Natural killer cell treated with Interleukin-12 subunit alpha and Interleukin-12 subunit beta and Interleukin-15 and Interleukin-18, amount 100 ng/mL, for 72 hours (primary cell): ENCODE data around the gene KPNA6. TPM values are rescaled to one million over a fixed set of nuclear protein-coding genes. Genes with fewer than 3 reads are reported as not detected.
"Not testable (repeated sequence)": the region's sequence is repeated elsewhere in the genome, so short reads cannot be mapped to it uniquely, and the experiment has no call there.

Source experiments
- ATAC-seq, 2 donors: fragments of 150-1000 bp; cut with Tn5 transposase in 1 of 2; sonication (Bioruptor Pico), chemical (Tn5 transposase) in 1 of 2; 2 replicates each; pipeline ENCODE4 v1.10.0; 2021
- DNase-seq: peaks from one replicate; pipeline ENCODE4 v3.0.0; 2022; ENCODE audit warnings: low spot score
- H3K27ac Mint-ChIP-seq, 2 donors: 1 replicate in 1 of 2; 2 replicates in 1 of 2; pipeline ENCODE4 v1.8.0; 2022; ENCODE audit warnings: mixed read lengths in 2 of 2, mild to moderate bottlenecking in 1 of 2, moderate library complexity in 1 of 2
- H3K27me3 Mint-ChIP-seq, 2 donors: 1 replicate in 1 of 2; 2 replicates in 1 of 2; pipeline ENCODE4 v1.8.0; 2022; ENCODE audit warnings: mixed read lengths in 2 of 2
- H3K36me3 Mint-ChIP-seq: one replicate; pipeline ENCODE4 v1.8.0; 2022; ENCODE audit warnings: mixed read lengths
- H3K4me1 Mint-ChIP-seq, 2 donors: 1 replicate in 1 of 2; 2 replicates in 1 of 2; pipeline ENCODE4 v1.8.0; 2022; ENCODE audit warnings: low read depth in 2 of 2, mixed read lengths in 2 of 2, mild to moderate bottlenecking in 1 of 2
- H3K4me3 Mint-ChIP-seq: one replicate; pipeline ENCODE4 v1.8.0; 2022; ENCODE audit warnings: mixed read lengths
- H3K9me3 Mint-ChIP-seq: 2 replicates; pipeline ENCODE4 v1.8.0; 2022; ENCODE audit warnings: mixed read lengths
- total RNA-seq, 2 donors: library from RNA; stranded (reverse); gene quantifications; one replicate each; pipeline ENCODE4 v1.2.3, GENCODE V29; 2022

Gene KPNA6
- total RNA-seq, result 10 to 100 TPM; 80.9 to 88.9 TPM

DNA sequence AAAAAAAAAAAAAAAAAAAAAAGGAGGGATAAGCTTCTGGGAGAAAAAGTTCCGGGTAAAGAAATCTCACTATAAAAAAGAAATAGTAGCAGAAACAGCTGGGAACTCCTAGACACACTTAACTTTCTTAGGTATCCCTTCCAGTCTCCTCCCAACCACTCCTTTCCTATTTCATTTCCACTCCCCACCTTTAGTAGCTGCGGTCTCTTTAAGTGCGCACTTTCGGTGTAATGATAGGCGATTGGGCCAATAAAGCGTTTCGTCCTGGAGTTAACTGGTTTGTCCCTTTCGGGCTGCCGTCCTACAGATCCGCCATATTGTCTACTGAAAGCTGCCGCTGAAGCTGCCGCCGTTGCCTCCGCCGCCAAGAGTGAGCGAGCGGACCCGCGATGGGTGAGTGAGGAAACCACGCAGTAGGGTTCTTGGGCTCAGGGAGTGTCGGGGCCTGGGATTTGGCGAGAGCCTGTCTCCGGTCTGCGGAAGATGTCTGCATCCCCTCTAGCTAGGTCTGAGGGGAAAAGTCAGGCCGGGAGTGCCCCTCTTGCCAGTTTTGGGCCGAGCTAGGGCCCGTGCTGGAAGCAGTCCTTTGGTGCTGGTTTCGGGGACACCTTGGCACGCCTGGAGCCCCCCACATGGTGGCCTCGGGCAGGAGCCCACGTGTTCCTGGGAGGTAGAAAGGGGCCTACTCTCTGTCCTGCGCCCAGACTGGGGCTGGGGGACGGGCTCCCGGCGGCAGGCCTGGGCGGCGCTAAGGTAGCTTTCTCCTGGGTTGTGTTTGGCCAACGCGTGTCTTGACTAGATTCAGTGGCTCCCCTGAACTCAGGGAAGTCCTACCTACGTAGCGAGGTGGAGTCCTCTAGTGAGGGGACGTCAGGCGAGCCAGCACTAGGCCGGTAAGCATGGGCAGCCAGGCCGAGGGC lies at the start of gene KPNA6:
Gene KPNA6 (plus strand): TSS at position 315 of the 920 bp plus-strand sequence. CDS start 75 bp downstream, at position 390.
- no peaks in the 10 kb centered on the region for H3K36me3 Mint-ChIP-seq
- DNase-seq, result peak; percentile 89
- H3K9me3 Mint-ChIP-seq, result no peaks in the 10 kb centered on the region
- H3K27ac Mint-ChIP-seq, result peak within 1 kb of the TSS; percentile 87 to 96
- no peaks in the 10 kb centered on the region for H3K27me3 Mint-ChIP-seq
- H3K4me1 Mint-ChIP-seq, result peaks cover 32 to 35% of the 10 kb centered on the region in 2 donors
- ATAC-seq, result peak; percentile 91 to 93
- peak within 1 kb of the TSS; percentile 98 for H3K4me3 Mint-ChIP-seq

DNA sequence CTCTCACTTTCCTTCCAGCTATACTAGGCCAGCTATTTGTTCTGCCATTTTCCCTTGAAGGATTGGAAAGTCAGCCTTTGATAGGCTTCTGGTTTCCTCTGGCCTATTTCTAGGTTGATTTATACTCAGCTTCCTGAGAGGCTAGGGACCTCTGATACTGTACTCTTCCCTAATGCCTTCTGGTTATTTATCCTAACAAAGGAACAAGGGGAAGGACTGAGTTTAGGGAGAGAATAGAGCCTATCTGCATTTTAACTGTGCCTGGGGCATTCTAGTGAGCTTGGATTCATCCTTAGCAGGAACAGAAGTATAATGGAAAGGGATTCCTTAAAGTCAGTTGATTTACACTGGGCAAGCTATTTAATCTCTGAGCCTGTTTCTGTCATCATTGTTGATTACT lies 46.9 kb upstream of the KPNA6 start:
- ATAC-seq (no peak), DNase-seq (no peak)
- Mint-ChIP-seq H3K27me3 (no peaks in the 10 kb centered on the region), H3K9me3 (no peaks in the 10 kb centered on the region), H3K4me1 (peaks cover 0 to 7% of the 10 kb centered on the region in 2 donors), H3K27ac (no peak overlapping the region), H3K36me3 (peaks cover 4% of the 10 kb centered on the region), H3K4me3 (no peak overlapping the region)

GRCh38 chr1:32062867-32063230 lies 45.0 kb upstream of the KPNA6 start:
- no peak for DNase-seq
- H3K4me1 Mint-ChIP-seq, result peaks cover 6 to 11% of the 10 kb centered on the region in 2 donors
- H3K27ac Mint-ChIP-seq, result peak overlapping the region in 1 of 2 donors; percentile 51
- no peaks in the 10 kb centered on the region for H3K9me3 Mint-ChIP-seq
- H3K4me3 Mint-ChIP-seq, result no peak overlapping the region
- peaks cover 4% of the 10 kb centered on the region for H3K36me3 Mint-ChIP-seq
- H3K27me3 Mint-ChIP-seq, result no peaks in the 10 kb centered on the region
- ATAC-seq, result no peak

DNA sequence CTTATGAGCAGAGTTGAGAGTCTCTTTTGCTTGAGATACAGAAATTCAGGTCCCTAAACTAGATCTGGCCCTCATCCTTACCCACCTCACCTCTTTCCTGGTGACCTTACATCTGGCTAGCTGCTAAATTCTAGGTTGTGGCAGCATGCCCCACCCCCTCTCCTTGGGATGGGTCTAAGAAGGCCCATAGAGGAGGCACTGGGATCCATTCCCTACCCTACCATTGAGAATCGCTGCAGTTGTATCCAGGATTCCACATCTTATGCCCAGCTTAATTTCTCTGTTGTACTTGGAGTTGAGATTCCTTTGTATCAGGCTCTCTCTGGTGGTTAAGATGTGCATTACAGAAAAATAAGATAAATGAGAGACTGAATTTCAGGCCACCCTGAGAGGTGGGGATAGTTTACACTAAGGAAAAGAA lies 44.6 kb upstream of the KPNA6 start:
- Mint-ChIP-seq H3K9me3 (no peaks in the 10 kb centered on the region), H3K36me3 (peaks cover 4% of the 10 kb centered on the region), H3K4me1 (peaks cover 6 to 11% of the 10 kb centered on the region in 2 donors), H3K4me3 (no peak overlapping the region), H3K27me3 (no peaks in the 10 kb centered on the region), H3K27ac (peak overlapping the region in 1 of 2 donors; percentile 51)
- DNase-seq, result no peak
- no peak for ATAC-seq

DNA sequence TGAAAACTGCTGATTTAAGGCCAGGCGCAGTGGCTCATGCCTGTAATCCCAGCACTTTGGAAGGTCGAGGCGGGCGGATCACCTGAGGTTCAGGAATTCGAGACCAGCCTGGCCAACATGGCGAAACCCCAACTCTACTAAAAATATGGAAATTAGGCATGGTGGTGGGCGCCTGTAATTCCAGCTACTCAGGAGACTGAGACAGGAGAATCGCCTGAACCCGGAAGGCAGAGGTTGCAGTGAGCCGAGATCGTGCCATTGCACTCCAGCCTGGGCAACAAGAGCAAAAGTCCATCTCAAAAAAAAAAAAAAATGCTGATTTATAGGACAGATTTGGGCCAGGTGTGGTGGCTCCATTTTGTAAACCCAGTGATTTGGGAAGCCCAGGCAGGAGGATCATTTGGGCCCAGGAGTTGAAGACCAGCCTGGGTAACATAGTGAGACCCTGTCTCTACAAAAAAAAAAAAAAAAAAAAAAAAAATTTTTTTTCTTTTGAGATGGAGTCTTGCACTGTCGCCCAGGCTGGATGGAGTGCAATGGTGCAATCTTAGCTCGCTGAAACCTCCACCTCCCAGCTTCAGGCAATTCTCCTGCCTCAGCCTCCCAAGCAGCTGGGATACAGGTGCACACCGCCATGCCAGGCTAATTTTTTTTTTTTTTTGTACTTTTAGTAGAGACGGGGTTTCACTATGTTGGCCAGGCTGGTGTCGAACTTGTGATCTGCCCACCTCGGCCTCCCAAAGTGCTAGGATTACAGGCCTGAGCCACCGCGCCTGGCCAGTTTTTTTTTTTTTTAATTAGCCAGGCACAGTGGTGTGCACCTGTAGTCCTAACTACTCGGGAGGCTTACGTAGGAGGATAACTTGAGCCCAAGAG lies 42.0 kb upstream of the KPNA6 start:
- Mint-ChIP-seq H3K4me1 (peaks cover 6 to 12% of the 10 kb centered on the region in 2 donors), H3K27ac (peak overlapping the region in 1 of 2 donors; percentile 33), H3K4me3 (peak overlapping the region; percentile 20)
- ATAC-seq, DNase-seq, H3K9me3 Mint-ChIP-seq, H3K27me3 Mint-ChIP-seq, H3K36me3 Mint-ChIP-seq: not testable (repeated sequence)

DNA sequence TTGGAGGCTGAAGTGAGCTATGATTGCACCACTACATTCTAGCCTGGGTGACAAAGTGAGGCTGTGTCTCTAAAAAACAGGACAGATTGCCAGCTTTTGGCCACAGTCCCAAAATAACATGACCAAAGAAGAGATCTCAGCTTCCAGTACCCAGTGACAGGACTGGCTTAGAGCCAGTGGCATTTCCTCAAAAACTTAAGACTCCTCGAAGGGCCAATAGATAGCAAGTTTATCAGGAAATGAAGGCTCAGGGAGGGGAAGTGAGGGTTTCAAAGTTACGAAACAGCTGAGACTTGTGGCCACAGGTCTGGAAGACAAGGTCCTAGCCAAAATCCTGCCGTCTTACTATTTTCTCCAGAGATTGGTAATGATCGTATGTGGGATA lies 41.4 kb upstream of the KPNA6 start:
- Mint-ChIP-seq H3K36me3 (no peaks in the 10 kb centered on the region), H3K4me1 (peaks cover 6 to 12% of the 10 kb centered on the region in 2 donors), H3K27me3 (no peaks in the 10 kb centered on the region), H3K9me3 (no peaks in the 10 kb centered on the region), H3K4me3 (no peak overlapping the region), H3K27ac (peak overlapping the region in 1 of 2 donors; percentile 33)
- DNase-seq (no peak), ATAC-seq (peak; percentile 71 to 76)

- Mint-ChIP-seq H3K27me3 (no peaks in the 10 kb centered on the region), H3K27ac (peak overlapping the region in 1 of 2 donors; percentile 13), H3K4me3 (no peak overlapping the region), H3K4me1 (peaks cover 23 to 25% of the 10 kb centered on the region in 2 donors), H3K9me3 (no peaks in the 10 kb centered on the region), H3K36me3 (no peaks in the 10 kb centered on the region)
- DNase-seq, result no peak
- no peak for ATAC-seq
Observed at GRCh38 chr1:32068957-32069588, 38.8 kb upstream of the KPNA6 start.

- ATAC-seq, result no peak
- no peaks in the 10 kb centered on the region for H3K36me3 Mint-ChIP-seq
Observed at GRCh38 chr1:32071758-32072621, 35.9 kb upstream of the KPNA6 start.

DNA sequence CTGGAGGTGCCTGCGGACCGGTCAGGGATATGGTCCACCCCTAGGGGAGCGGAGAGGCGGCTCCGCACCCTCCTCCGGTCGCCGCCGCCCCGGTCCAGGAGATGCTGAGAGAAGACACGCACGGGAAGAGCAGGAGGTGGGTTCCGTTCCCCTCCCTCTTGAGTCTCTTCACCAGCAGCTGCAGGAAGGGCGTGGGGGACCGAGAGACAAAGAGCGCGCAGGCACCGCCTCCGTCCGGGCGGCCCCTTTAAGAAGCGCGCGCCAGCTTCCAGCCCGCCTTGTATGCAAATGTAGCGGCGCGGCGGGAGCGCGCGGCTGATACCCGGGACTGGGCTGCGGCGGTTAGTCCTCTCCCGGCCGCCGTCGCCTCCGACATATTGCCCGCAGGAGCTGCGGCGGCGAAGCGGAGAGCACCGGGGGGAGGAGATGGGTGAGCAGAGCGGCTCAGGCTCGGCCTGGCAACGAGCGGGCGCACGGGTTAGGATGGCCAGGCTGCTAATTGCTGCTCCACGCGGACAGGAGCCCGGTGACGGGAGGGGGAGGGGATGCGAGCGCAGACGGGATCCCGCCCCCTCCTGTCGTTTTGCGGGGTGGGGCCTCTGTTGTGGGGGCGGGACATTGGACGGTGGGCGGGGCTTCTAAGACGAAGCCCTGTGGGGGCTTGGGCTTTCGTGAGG lies 35.1 kb upstream of the KPNA6 start, which contains the start of gene TMEM39B:
Gene TMEM39B (plus strand): TSS at position 318 of the 677 bp plus-strand sequence. CDS start 109 bp downstream, at position 427.
- H3K27ac Mint-ChIP-seq, result peak within 1 kb of the TSS; percentile 81 to 89
- H3K9me3 Mint-ChIP-seq, result no peaks in the 10 kb centered on the region
- peak; percentile 97 for DNase-seq

More at GRCh38 chr1:32071758-32072621, 35.9 kb upstream of the KPNA6 start:
- DNase-seq, result peak; percentile 62
- Mint-ChIP-seq H3K4me3 (peak overlapping the region; percentile 89), H3K27me3 (no peaks in the 10 kb centered on the region), H3K4me1 (peaks cover 24 to 27% of the 10 kb centered on the region in 2 donors), H3K27ac (peak overlapping the region; percentile 81 to 89), H3K9me3 (no peaks in the 10 kb centered on the region)

DNA sequence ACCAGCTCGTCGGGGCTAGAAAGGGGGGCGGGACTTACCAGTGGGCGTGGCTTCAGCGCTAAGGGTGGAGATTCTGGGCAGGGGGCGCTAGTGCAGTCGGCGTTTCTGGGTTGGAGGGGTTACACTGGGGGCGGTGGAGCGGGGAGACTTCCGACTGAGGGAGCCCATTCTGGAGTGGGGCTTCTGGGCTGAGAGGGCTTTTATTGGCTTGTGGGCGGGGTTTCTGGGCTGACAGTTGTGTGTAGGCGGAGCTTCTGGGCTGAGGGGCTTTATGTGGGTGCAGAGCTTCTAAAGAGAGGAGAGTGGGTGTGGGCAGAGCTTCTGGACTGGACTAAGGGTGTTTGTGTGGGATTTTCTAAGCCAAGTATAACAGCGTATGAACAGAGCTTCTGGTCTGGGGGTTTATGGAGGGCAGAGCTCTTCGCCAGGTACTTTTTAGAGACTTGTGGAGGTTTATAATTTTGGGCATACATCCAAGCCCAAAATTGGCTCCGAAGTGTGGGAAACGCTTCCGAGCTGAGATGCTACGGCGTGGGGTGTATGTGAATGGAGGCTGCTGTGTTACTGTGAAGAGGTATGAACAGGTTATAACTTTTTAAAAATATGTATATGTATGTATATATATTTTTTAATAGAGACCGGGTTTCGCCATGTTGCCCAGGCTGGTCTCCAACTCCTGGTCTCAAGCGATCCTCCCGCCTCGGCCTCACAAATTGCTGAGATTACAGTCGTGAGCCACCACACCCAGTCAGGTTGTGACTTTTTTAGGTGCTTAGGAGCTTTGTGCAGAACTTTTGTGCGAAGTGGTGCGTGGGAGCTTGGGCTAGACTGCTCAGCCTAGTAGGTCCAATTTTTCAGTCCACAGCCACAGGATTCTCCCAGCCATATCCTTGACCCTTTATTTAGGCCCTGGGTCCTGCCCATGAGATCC lies 34.3 kb upstream of the KPNA6 start:
- H3K4me3 Mint-ChIP-seq, result peak overlapping the region; percentile 89
- H3K36me3 Mint-ChIP-seq, result peaks cover 6% of the 10 kb centered on the region
- H3K27me3 Mint-ChIP-seq, result no peaks in the 10 kb centered on the region
- DNase-seq (no peak), ATAC-seq (no peak)
- H3K4me1 Mint-ChIP-seq, result peaks cover 31 to 33% of the 10 kb centered on the region in 2 donors
- H3K9me3 Mint-ChIP-seq, result no peaks in the 10 kb centered on the region
- peak overlapping the region; percentile 81 to 89 for H3K27ac Mint-ChIP-seq

More for the DNA sequence above, 35.1 kb upstream of the KPNA6 start, which contains the start of gene TMEM39B:
- Mint-ChIP-seq H3K4me1 (peaks cover 31 to 33% of the 10 kb centered on the region in 2 donors), H3K4me3 (peak within 1 kb of the TSS; percentile 89), H3K36me3 (peaks cover 6% of the 10 kb centered on the region), H3K27me3 (no peaks in the 10 kb centered on the region)
- ATAC-seq, result peak; percentile 93 to 94

DNA sequence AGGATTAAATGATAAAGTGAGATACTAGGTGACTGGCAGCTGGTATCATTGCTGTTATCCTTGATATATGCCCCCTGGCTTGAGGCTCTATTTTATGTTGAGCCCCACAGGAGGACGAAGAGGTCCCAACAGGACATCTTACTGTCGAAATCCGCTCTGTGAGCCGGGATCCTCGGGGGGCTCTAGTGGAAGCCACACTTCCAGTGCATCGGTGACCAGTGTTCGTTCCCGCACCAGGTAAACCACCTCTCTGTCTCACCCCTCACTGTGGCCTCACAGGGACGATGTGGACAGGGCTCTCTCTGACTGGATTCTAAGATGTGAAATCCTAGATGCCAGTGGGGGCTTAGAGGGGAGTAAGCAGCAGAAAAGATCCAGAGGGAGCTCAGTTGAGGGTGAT lies 33.0 kb upstream of the KPNA6 start:
- peaks cover 30 to 31% of the 10 kb centered on the region in 2 donors for H3K4me1 Mint-ChIP-seq
- ATAC-seq (no peak), DNase-seq (no peak)
- peak overlapping the region; percentile 3 to 89 for H3K27ac Mint-ChIP-seq
- H3K27me3 Mint-ChIP-seq, result no peaks in the 10 kb centered on the region
- peaks cover 6% of the 10 kb centered on the region for H3K36me3 Mint-ChIP-seq
- H3K9me3 Mint-ChIP-seq, result no peaks in the 10 kb centered on the region
- peak overlapping the region; percentile 89 for H3K4me3 Mint-ChIP-seq
